Bronchial epithelial cell (primary cell): ENCODE results near the gene TASOR2. TPM values are rescaled to one million over a fixed set of nuclear protein-coding genes. Genes with fewer than 3 reads are reported as not detected.

ENCODE experiments used
- DNase-seq: peaks from one replicate; pipeline ENCODE4 v3.0.0-alpha.2; 2010; ENCODE audit warnings: low read depth
- FAIRE-seq: peaks from 2 replicates; lab custom pipeline; 2011; peaks lifted over from hg19 to GRCh38; lab: Jason Lieb, UNC
- H3K27me3 ChIP-seq: 2 replicates; pipeline ENCODE4 v1.5.1; 2011; ENCODE audit warnings: low read length; ENCODE audit not compliant: control insufficient read depth, insufficient read depth
- H3K36me3 ChIP-seq: 2 replicates; pipeline ENCODE4 v1.5.1; 2011; ENCODE audit warnings: low read length; ENCODE audit not compliant: control insufficient read depth, insufficient read depth
- H3K4me3 ChIP-seq: 2 replicates; pipeline ENCODE4 v1.5.1; 2011; ENCODE audit warnings: mild to moderate bottlenecking, low read depth, low read length, control low read depth
- total RNA-seq: library from RNA; depleted of rRNA; stranded (reverse); fragments of >200 nt; gene quantifications from 2 replicates; pipeline ENCODE4 v1.2.1, GENCODE V29; 2014
- TF ChIP-seq, protein P1 (sequence below): IDR thresholded peaks from 2 replicates; pipeline ENCODE4 v1.5.1; 2011; ENCODE audit warnings: mild to moderate bottlenecking, moderate library complexity, low read length, control low read depth, inconsistent platforms; ENCODE audit not compliant: insufficient read depth, severe bottlenecking

TASOR2 gene
- total RNA-seq, 1 donor from 2014 or later: 54.8 TPM

DNA sequence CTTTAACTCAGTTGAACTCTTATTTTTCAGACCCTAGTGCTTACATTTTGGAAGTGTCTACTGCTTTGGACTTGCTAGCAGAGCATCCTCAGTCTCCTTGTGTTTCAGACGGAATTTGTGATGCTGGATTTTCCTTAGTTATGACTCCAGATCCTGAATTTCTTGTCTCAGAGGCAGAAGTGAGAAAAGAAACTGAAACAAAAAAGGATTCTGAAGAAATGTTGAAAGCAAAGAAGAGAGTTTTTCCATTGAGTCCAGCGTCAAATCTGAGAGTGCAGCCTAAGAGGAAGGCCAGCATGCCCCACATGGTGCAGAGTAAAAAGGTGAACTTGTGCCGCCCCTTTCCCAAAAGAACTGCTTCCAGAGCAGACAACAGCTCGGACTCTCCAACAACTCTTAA, 46.1 kb downstream of the TASOR2 start:
- FAIRE-seq: no peak
- no peak for DNase-seq
- no peaks in the 10 kb centered on the region for H3K27me3 ChIP-seq
- H3K36me3 ChIP-seq: peaks cover 12% of the 10 kb centered on the region
- H3K4me3 ChIP-seq: no peak overlapping the region
- TF ChIP-seq, protein P1, sequence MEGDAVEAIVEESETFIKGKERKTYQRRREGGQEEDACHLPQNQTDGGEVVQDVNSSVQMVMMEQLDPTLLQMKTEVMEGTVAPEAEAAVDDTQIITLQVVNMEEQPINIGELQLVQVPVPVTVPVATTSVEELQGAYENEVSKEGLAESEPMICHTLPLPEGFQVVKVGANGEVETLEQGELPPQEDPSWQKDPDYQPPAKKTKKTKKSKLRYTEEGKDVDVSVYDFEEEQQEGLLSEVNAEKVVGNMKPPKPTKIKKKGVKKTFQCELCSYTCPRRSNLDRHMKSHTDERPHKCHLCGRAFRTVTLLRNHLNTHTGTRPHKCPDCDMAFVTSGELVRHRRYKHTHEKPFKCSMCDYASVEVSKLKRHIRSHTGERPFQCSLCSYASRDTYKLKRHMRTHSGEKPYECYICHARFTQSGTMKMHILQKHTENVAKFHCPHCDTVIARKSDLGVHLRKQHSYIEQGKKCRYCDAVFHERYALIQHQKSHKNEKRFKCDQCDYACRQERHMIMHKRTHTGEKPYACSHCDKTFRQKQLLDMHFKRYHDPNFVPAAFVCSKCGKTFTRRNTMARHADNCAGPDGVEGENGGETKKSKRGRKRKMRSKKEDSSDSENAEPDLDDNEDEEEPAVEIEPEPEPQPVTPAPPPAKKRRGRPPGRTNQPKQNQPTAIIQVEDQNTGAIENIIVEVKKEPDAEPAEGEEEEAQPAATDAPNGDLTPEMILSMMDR: no peak

DNA sequence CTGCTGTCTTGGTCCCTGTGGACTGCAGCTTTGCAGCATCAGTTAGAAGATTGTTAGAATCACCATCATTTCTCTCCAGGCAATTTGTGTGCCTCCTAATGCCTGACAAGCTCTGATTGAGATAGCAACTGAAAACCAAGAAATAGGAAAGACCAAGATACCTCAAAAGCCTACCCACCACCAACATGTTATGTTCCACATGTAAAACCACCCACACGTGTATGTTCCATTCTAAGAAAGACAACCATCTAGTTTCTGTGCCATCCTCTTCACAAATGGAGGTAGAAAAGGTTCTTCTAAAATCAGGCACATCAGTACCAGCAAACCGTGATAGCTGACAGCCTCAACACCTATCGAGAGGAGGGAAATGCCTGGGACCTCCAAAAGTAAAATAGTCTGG, 46.9 kb downstream of the TASOR2 start:
- H3K4me3 ChIP-seq: no peak overlapping the region
- no peaks in the 10 kb centered on the region for H3K27me3 ChIP-seq
- TF ChIP-seq, protein P1: no peak
- DNase-seq: no peak
- FAIRE-seq: no peak
- H3K36me3 ChIP-seq: peaks cover 12% of the 10 kb centered on the region

DNA sequence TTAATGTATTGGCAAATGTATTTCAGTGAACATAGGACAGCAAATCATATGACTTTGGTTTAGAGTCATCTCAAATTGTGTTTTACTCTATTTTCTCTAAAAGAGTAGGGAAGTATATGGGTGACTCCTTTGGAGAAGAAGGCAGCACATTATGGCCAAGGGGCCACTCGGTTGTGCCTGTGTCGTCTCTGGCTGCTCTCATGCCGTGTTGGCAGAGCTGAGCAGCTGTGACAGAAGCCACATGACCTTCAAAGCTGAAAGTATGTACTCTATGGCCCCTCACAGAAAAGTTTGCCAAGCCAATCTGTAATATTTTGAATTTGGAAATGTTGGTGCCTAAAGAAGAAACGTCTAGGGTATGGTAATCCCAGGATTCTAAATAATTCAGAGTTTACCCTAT, 47.5 kb downstream of the TASOR2 start:
- H3K36me3 ChIP-seq: peaks cover 10% of the 10 kb centered on the region
- TF ChIP-seq, protein P1: no peak
- FAIRE-seq: no peak
- no peaks in the 10 kb centered on the region for H3K27me3 ChIP-seq
- no peak for DNase-seq
- no peak overlapping the region for H3K4me3 ChIP-seq

Other genes with a start within 250 kb of the TASOR2 start
- 0.79 and 4.4 TPM in 2 replicates for gene CALML5, start 185.3 kb upstream of the TASOR2 start, total RNA-seq
- gene CALML3, start 159.9 kb upstream of the TASOR2 start, total RNA-seq: 0.53 and 1.0 TPM in 2 replicates
- gene ASB13, start 18.2 kb upstream of the TASOR2 start, total RNA-seq: 14.5 TPM in 2 replicates
- 253 and 395 TPM in 2 replicates for gene GDI2, start 128.6 kb downstream of the TASOR2 start, total RNA-seq
- gene ANKRD16, start 205.1 kb downstream of the TASOR2 start, total RNA-seq: 5.2 and 5.3 TPM in 2 replicates
- gene FBH1, start 205.4 kb downstream of the TASOR2 start, total RNA-seq: 54.5 and 75.4 TPM in 2 replicates